Middle frontal gyrus (tissue), 1 donor: ENCODE measurements around the gene FAM98C.
"Not testable (repeated sequence)": the region's sequence is repeated elsewhere in the genome, so short reads cannot be mapped to it uniquely, and the experiment has no call there.

Experiments
- DNase-seq: peaks from one replicate; pipeline ENCODE4 v3.0.0-alpha.2; 2015; ENCODE audit warnings: low spot score; ENCODE audit errors: extremely low spot score

Gene FAM98C

GRCh38 chr19:38402967-38403674, at the start of gene FAM98C:
FAM98C (plus strand) TSS chr19:38403093; CDS start chr19:38403154, 61 bp downstream.
- peak; percentile 94 for DNase-seq

GRCh38 chr19:38355728-38356725, 46.9 kb upstream of the FAM98C start:
- no peak for DNase-seq

- DNase-seq: no peak
These were observed 44.8 kb upstream of the FAM98C start for GRCh38 chr19:38358071-38358470.

- no peak for DNase-seq
These were observed 43.5 kb upstream of the FAM98C start for GRCh38 chr19:38359242-38360021.

- DNase-seq: no peak
These were observed 42.5 kb upstream of the FAM98C start for GRCh38 chr19:38360351-38360750.

GRCh38 chr19:38360839-38361631, 41.9 kb upstream of the FAM98C start:
- no peak for DNase-seq

- no peak for DNase-seq
These were observed 41.2 kb upstream of the FAM98C start for GRCh38 chr19:38361633-38362075.

- DNase-seq: no peak
These were observed 40.6 kb upstream of the FAM98C start for GRCh38 chr19:38362076-38362945.

GRCh38 chr19:38362946-38363688, 39.8 kb upstream of the FAM98C start:
- not testable (repeated sequence) for DNase-seq

- no peak for DNase-seq
These were observed 35.9 kb upstream of the FAM98C start for GRCh38 chr19:38367041-38367440.

GRCh38 chr19:38369584-38369983, 33.3 kb upstream of the FAM98C start:
- no peak for DNase-seq

- no peak for DNase-seq
These were observed 32.6 kb upstream of the FAM98C start for GRCh38 chr19:38370299-38370698.

GRCh38 chr19:38371081-38371480, 31.8 kb upstream of the FAM98C start:
- DNase-seq: no peak

- DNase-seq: no peak
These were observed 29.0 kb upstream of the FAM98C start for GRCh38 chr19:38373907-38374331.

- DNase-seq: peak; percentile 97
These were observed 28.4 kb upstream of the FAM98C start, which contains the start of gene PSMD8 for GRCh38 chr19:38374332-38375097. PSMD8 (plus strand) TSS chr19:38374571; CDS start chr19:38374602, 31 bp downstream.

GRCh38 chr19:38375098-38375493, 27.8 kb upstream of the FAM98C start:
- no peak for DNase-seq

GRCh38 chr19:38375748-38376147, 27.1 kb upstream of the FAM98C start:
- DNase-seq: no peak

- no peak for DNase-seq
These were observed 26.3 kb upstream of the FAM98C start for GRCh38 chr19:38376576-38376975.
